ENCODE measurements around the gene MISFA.
"Not testable (repeated sequence)": the region's sequence is repeated elsewhere in the genome, so short reads cannot be mapped to it uniquely, and the experiment has no call there.

GRCh38 chr11:18594088-18594487 lies 5.5 kb upstream of the MISFA start:
- not testable (repeated sequence) for TF ChIP-seq EZH2 (IDR thresholded peaks at IDR 0.05; ENCODE audit: low read depth); CTCF (conservative IDR thresholded peaks at IDR 0.05)

Measured in PC-9 (cell line).